ENCODE results near the gene MITF.

The MITF gene

DNA sequence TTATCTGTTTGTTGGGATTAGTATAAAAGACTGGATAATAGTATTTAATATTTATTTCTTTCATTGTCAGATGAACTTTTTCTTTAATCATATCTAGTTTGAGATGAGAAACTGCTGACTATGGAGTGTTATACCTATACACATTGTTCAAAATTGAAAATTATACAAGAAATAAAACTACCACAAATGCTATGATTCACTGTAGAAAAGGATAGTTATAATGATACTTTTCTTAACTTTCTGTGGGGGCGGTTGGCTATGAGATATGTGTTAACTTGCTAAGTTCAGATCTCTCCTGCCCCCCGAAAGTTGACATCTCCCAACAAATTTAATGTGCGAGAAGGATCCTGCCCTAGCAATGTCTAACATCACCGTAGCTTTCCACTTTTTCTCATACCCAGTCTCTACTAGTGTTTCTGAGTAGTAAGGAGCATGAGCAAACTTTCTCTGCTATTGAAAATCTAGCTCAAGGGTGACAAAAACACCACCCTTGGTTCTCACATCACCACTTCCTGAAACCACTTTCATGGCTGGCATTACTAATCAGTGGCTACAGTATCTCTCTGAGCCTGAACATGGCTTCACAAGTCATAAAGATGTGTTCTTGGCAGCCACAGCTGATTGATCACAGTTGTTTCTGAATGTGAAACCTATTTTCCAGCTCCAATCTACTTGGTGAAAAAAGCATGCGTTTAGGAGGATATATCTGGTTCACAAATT lies 244.4 kb downstream of the MITF start:
- H3K27ac ChIP-seq = no peak overlapping the region
- H3K9me3 ChIP-seq (ENCODE audit: low read depth, low read length) = no peaks in the 10 kb centered on the region
- no peak overlapping the region for H3K9ac ChIP-seq (ENCODE audit: insufficient read length)
- no peak for DNase-seq (ENCODE audit: low read depth, low spot score)
- H3K4me3 ChIP-seq = no peak overlapping the region
- no peak for TF ChIP-seq FOXP2 (optimal IDR thresholded peaks at IDR 0.05; ENCODE audit: control extremely low read depth, extremely low read length, insufficient read depth)
- no peak for TF ChIP-seq POLR2AphosphoS5 (IDR thresholded peaks at IDR 0.05; ENCODE audit: borderline replicate concordance, low read depth, low read length)
- no peak for TF ChIP-seq EZH2 (IDR thresholded peaks at IDR 0.05)
- H3K36me3 ChIP-seq (ENCODE audit: insufficient read depth, low read length) = no peaks in the 10 kb centered on the region

- Histone ChIP-seq H3K4me3 (no peak overlapping the region), H3K9ac (ENCODE audit: insufficient read length) (no peak overlapping the region), H3K9me3 (ENCODE audit: low read depth, low read length) (no peaks in the 10 kb centered on the region), H3K36me3 (ENCODE audit: insufficient read depth, low read length) (no peaks in the 10 kb centered on the region), H3K27ac (no peak overlapping the region)
- no peak for DNase-seq (ENCODE audit: low read depth, low spot score)
- TF ChIP-seq FOXP2 (optimal IDR thresholded peaks at IDR 0.05; ENCODE audit: control extremely low read depth, extremely low read length, insufficient read depth) = no peak
- no peak for TF ChIP-seq POLR2AphosphoS5 (IDR thresholded peaks at IDR 0.05; ENCODE audit: borderline replicate concordance, low read depth, low read length)
- no peak for TF ChIP-seq EZH2 (IDR thresholded peaks at IDR 0.05)
These were observed 246.0 kb downstream of the MITF start for GRCh38 chr3:69985266-69985665.

GRCh38 chr3:69986419-69986818 lies 247.2 kb downstream of the MITF start:
- H3K9ac ChIP-seq (ENCODE audit: insufficient read length) = no peak overlapping the region
- DNase-seq (ENCODE audit: low read depth, low spot score) = no peak
- no peaks in the 10 kb centered on the region for H3K9me3 ChIP-seq (ENCODE audit: low read depth, low read length)
- H3K27ac ChIP-seq = no peak overlapping the region
- no peak for TF ChIP-seq FOXP2 (optimal IDR thresholded peaks at IDR 0.05; ENCODE audit: control extremely low read depth, extremely low read length, insufficient read depth)
- TF ChIP-seq EZH2 (IDR thresholded peaks at IDR 0.05) = no peak
- no peaks in the 10 kb centered on the region for H3K36me3 ChIP-seq (ENCODE audit: insufficient read depth, low read length)
- no peak overlapping the region for H3K4me3 ChIP-seq

- no peak overlapping the region for H3K4me3 ChIP-seq
- no peaks in the 10 kb centered on the region for H3K36me3 ChIP-seq (ENCODE audit: insufficient read depth, low read length)
- no peak overlapping the region for H3K9ac ChIP-seq (ENCODE audit: insufficient read length)
- no peak overlapping the region for H3K27ac ChIP-seq
- H3K9me3 ChIP-seq (ENCODE audit: low read depth, low read length) = no peaks in the 10 kb centered on the region
- DNase-seq (ENCODE audit: low read depth, low spot score) = no peak
- TF ChIP-seq FOXP2 (optimal IDR thresholded peaks at IDR 0.05; ENCODE audit: control extremely low read depth, extremely low read length, insufficient read depth) (no peak), EZH2 (IDR thresholded peaks at IDR 0.05) (no peak), POLR2AphosphoS5 (IDR thresholded peaks at IDR 0.05; ENCODE audit: borderline replicate concordance, low read depth, low read length) (no peak)
These were observed 248.6 kb downstream of the MITF start for GRCh38 chr3:69987833-69988232.

- TF ChIP-seq FOXP2 (optimal IDR thresholded peaks at IDR 0.05; ENCODE audit: control extremely low read depth, extremely low read length, insufficient read depth) = no peak
- TF ChIP-seq EZH2 (IDR thresholded peaks at IDR 0.05) = no peak
- TF ChIP-seq POLR2AphosphoS5 (IDR thresholded peaks at IDR 0.05; ENCODE audit: borderline replicate concordance, low read depth, low read length) = no peak
- no peak overlapping the region for H3K9ac ChIP-seq (ENCODE audit: insufficient read length)
- H3K36me3 ChIP-seq (ENCODE audit: insufficient read depth, low read length) = no peaks in the 10 kb centered on the region
- no peak overlapping the region for H3K4me3 ChIP-seq
- H3K9me3 ChIP-seq (ENCODE audit: low read depth, low read length) = no peaks in the 10 kb centered on the region
- H3K27ac ChIP-seq = no peak overlapping the region
- DNase-seq (ENCODE audit: low read depth, low spot score) = no peak
These were observed 254.5 kb downstream of the MITF start for GRCh38 chr3:69993757-69994156.

- no peaks in the 10 kb centered on the region for H3K9me3 ChIP-seq (ENCODE audit: low read depth, low read length)
- H3K27ac ChIP-seq = no peak overlapping the region
- no peaks in the 10 kb centered on the region for H3K36me3 ChIP-seq (ENCODE audit: insufficient read depth, low read length)
- H3K4me3 ChIP-seq = no peak overlapping the region
- no peak for TF ChIP-seq POLR2AphosphoS5 (IDR thresholded peaks at IDR 0.05; ENCODE audit: borderline replicate concordance, low read depth, low read length)
- TF ChIP-seq EZH2 (IDR thresholded peaks at IDR 0.05) = no peak
- no peak for TF ChIP-seq FOXP2 (optimal IDR thresholded peaks at IDR 0.05; ENCODE audit: control extremely low read depth, extremely low read length, insufficient read depth)
- no peak overlapping the region for H3K9ac ChIP-seq (ENCODE audit: insufficient read length)
- no peak for DNase-seq (ENCODE audit: low read depth, low spot score)
These were observed 255.7 kb downstream of the MITF start for GRCh38 chr3:69994919-69995318.

DNA sequence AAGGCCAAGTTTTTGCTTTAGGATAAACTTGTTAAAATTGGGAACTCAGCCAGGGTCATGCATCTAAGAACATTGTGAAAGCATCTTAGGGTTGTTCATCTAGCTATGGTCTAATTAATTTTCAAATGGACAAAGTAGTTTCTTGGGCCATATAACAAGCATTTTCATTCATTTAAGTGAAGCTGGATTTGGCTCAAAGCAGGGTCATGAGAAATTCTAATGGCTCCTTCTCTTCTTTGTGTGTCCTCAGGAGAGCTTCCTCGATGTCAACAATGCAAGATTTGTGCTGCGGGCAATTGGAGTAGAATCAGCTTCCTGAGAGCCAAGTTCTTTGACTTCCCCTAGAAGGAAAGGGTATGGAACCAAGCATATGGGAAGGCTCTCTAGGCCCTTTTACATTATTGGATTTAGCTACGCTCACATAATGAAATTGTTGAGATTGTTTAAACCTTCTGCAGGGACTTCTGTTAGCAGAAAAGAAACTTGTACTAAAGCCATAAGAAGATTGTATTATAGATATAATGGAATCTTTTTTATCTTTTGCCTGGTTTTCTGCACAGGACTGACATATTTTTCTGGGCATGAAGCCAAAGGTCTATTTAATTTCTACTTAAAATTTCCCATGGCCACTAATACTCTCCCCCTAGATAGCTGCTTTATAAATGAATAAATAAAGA lies 258.5 kb downstream of the MITF start:
- DNase-seq (ENCODE audit: low read depth, low spot score) = peak; percentile 55
- TF ChIP-seq POLR2AphosphoS5 (IDR thresholded peaks at IDR 0.05; ENCODE audit: borderline replicate concordance, low read depth, low read length) (no peak), FOXP2 (optimal IDR thresholded peaks at IDR 0.05; ENCODE audit: control extremely low read depth, extremely low read length, insufficient read depth) (no peak), EZH2 (IDR thresholded peaks at IDR 0.05) (no peak)
- Histone ChIP-seq H3K9ac (ENCODE audit: insufficient read length) (no peak overlapping the region), H3K9me3 (ENCODE audit: low read depth, low read length) (no peaks in the 10 kb centered on the region), H3K27ac (peak overlapping the region; percentile 91), H3K4me3 (peak overlapping the region; percentile 55), H3K36me3 (ENCODE audit: insufficient read depth, low read length) (no peaks in the 10 kb centered on the region)

DNA sequence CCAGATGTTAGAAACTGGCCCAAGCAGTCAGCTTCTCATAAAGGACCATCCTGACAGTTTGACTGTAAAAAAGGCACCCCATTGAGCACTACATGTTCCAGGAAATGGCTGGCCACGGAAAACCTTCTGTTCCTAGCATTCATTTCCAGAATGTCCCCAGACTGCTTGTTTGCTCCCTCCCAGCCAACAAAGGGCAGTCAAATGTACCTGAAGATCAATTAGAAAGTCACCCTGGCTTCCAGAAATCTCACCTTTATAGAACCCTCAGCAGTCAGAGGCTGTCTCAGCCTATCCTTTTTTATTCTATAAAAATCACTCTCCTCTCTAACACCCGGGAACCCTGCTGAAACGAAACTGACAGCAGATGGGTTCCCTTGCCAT lies 259.5 kb downstream of the MITF start:
- peak overlapping the region; percentile 91 for H3K27ac ChIP-seq
- peak overlapping the region; percentile 55 for H3K4me3 ChIP-seq

More for the DNA sequence above, 259.5 kb downstream of the MITF start:
- TF ChIP-seq EZH2 (IDR thresholded peaks at IDR 0.05) (no peak), FOXP2 (optimal IDR thresholded peaks at IDR 0.05; ENCODE audit: control extremely low read depth, extremely low read length, insufficient read depth) (no peak), POLR2AphosphoS5 (IDR thresholded peaks at IDR 0.05; ENCODE audit: borderline replicate concordance, low read depth, low read length) (no peak)
- no peak for DNase-seq (ENCODE audit: low read depth, low spot score)
- H3K9ac ChIP-seq (ENCODE audit: insufficient read length) = peak overlapping the region; percentile 45
- H3K36me3 ChIP-seq (ENCODE audit: insufficient read depth, low read length) = no peaks in the 10 kb centered on the region
- no peaks in the 10 kb centered on the region for H3K9me3 ChIP-seq (ENCODE audit: low read depth, low read length)
